Upper lobe of left lung (tissue), 4 donors: ENCODE measurements around the gene PCBP4.

Experiments
- EP300 ChIP-seq, 4 donors: sonication (generic); formaldehyde crosslinking; IDR thresholded peaks; one replicate each; pipeline ENCODE4 v1.5.1; 2017; ENCODE audit warnings: antibody characterized with exemption in 4 of 4, control low read depth in 2 of 4
- POLR2A ChIP-seq, 4 donors: fragments of 450-650 bp; IDR thresholded peaks; one replicate each; pipeline ENCODE4 v1.5.1; 2016 to 2017; ENCODE audit warnings: antibody characterized with exemption in 4 of 4, mild to moderate bottlenecking in 2 of 4
- POLR2AphosphoS5 ChIP-seq, 2 donors: sonication (generic); formaldehyde crosslinking; IDR thresholded peaks; one replicate each; pipeline ENCODE4 v1.5.1; 2017; ENCODE audit warnings: antibody characterized with exemption in 2 of 2
- TF ChIP-seq, protein P1 (sequence below), 6 experiments: fragments of 450-650 bp in 4 of 6; fragments of 200-600 bp in 2 of 6; sonication (generic) in 2 of 6; IDR thresholded peaks; one replicate each; pipeline ENCODE4 v1.5.1; 2016 to 2019; ENCODE audit warnings: antibody characterized with exemption in 6 of 6

DNA sequence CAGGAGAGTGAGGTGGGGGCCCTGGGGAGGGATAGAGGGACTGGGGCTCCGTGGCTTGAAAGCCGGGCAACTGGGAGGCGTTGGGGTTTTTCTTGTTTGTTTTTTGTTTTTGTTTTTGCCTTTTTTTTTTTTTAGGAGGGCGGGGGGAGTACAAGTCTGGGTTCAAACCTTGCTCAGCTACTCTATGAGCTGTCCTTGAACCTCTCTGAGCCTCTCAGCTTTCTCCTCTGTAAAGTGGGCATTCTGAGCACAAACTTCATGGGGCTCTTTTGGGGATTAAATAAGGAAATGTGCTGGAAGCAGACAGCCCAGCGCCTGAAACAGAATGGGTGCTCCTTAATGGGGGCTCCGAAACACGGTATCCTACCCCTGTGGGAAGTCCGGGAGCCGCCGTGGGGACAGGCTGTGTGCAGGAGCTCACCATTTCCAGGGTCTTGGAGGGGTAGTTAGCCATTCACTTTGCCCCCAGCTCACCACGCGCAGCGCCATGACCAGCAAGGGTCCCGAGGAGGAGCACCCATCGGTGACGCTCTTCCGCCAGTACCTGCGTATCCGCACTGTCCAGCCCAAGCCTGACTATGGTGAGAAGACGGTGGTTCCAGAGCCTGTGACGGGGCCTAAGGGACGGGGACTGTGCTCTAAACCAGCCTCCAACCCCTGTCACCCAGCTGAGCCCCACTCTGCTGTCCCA lies 16.5 kb upstream of the PCBP4 start:
- TF ChIP-seq POLR2A (IDR thresholded peaks at IDR 0.05) (no peak), EP300 (IDR thresholded peaks at IDR 0.05) (no peak), POLR2AphosphoS5 (IDR thresholded peaks at IDR 0.05) (no peak)
- TF ChIP-seq, protein P1, sequence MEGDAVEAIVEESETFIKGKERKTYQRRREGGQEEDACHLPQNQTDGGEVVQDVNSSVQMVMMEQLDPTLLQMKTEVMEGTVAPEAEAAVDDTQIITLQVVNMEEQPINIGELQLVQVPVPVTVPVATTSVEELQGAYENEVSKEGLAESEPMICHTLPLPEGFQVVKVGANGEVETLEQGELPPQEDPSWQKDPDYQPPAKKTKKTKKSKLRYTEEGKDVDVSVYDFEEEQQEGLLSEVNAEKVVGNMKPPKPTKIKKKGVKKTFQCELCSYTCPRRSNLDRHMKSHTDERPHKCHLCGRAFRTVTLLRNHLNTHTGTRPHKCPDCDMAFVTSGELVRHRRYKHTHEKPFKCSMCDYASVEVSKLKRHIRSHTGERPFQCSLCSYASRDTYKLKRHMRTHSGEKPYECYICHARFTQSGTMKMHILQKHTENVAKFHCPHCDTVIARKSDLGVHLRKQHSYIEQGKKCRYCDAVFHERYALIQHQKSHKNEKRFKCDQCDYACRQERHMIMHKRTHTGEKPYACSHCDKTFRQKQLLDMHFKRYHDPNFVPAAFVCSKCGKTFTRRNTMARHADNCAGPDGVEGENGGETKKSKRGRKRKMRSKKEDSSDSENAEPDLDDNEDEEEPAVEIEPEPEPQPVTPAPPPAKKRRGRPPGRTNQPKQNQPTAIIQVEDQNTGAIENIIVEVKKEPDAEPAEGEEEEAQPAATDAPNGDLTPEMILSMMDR (IDR thresholded peaks at IDR 0.05), result no peak
